Stomach (tissue), 4 donors: Measurements from ENCODE around the gene HAPSTR1.

Experiments
- EP300 ChIP-seq: sonication (generic); formaldehyde crosslinking; IDR thresholded peaks from one replicate; pipeline ENCODE4 v1.6.1; 2017; ENCODE audit warnings: antibody characterized with exemption
- POLR2A ChIP-seq, 4 donors: fragments of 450-650 bp; IDR thresholded peaks; one replicate each; pipeline ENCODE4 v1.6.1; 2016; ENCODE audit warnings: antibody characterized with exemption in 4 of 4, control low read depth in 2 of 4, mild to moderate bottlenecking in 1 of 4, moderate library complexity in 1 of 4
- POLR2AphosphoS5 ChIP-seq, 3 donors: sonication (generic); formaldehyde crosslinking; IDR thresholded peaks; one replicate each; pipeline ENCODE4 v1.6.1; 2016; ENCODE audit warnings: antibody characterized with exemption in 3 of 3
- TF ChIP-seq, protein P1 (sequence below), 7 experiments: fragments of 450-650 bp in 4 of 7; fragments of 200-600 bp in 3 of 7; sonication (generic) in 3 of 7; IDR thresholded peaks; one replicate each; pipeline ENCODE4 v1.5.1; 2016 to 2019; ENCODE audit warnings: antibody characterized with exemption in 7 of 7, control low read depth in 2 of 7, mild to moderate bottlenecking in 1 of 7

DNA sequence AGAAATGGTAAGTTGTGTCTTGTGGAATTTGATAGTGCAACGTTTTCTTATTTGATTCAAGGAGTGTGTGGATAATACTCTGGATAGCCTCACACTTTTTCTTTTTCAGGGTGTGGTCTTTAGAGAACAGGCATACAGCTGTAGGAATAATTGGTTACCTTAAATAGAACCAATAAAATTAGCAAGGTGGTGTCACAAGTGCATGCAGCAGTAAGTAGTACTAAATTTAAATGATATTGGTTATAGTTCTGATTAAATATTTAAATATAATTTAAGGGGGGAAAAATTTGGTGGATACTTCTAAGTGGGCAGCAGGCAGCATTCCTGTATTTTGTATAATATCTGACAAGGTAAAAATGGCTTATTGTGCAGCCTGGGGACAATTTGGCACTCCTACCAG, 3.7 kb downstream of the HAPSTR1 start:
- TF ChIP-seq POLR2A (IDR thresholded peaks at IDR 0.05) (no peak), EP300 (no peak), POLR2AphosphoS5 (IDR thresholded peaks at IDR 0.05) (no peak)
- TF ChIP-seq, protein P1, sequence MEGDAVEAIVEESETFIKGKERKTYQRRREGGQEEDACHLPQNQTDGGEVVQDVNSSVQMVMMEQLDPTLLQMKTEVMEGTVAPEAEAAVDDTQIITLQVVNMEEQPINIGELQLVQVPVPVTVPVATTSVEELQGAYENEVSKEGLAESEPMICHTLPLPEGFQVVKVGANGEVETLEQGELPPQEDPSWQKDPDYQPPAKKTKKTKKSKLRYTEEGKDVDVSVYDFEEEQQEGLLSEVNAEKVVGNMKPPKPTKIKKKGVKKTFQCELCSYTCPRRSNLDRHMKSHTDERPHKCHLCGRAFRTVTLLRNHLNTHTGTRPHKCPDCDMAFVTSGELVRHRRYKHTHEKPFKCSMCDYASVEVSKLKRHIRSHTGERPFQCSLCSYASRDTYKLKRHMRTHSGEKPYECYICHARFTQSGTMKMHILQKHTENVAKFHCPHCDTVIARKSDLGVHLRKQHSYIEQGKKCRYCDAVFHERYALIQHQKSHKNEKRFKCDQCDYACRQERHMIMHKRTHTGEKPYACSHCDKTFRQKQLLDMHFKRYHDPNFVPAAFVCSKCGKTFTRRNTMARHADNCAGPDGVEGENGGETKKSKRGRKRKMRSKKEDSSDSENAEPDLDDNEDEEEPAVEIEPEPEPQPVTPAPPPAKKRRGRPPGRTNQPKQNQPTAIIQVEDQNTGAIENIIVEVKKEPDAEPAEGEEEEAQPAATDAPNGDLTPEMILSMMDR (IDR thresholded peaks at IDR 0.05): no peak
